H9 (cell line): ENCODE data around the gene CD52. TPM values are rescaled to one million over a fixed set of nuclear protein-coding genes. Genes with fewer than 3 reads are reported as not detected.

ENCODE experiments used
- DNase-seq: peaks from one replicate; pipeline ENCODE4 v3.0.0-alpha.2; 2017
- H2AFZ ChIP-seq: one replicate; pipeline ENCODE4 v1.6.1; 2013; ENCODE audit warnings: mild to moderate bottlenecking, low read length, control low read depth, moderate library complexity
- H2AK5ac ChIP-seq: 2 replicates; pipeline ENCODE4 v1.6.1; 2013; ENCODE audit warnings: low read length, control low read depth, mixed read lengths; ENCODE audit not compliant: insufficient read length
- H2BK120ac ChIP-seq: one replicate; pipeline ENCODE4 v1.6.1; 2013; ENCODE audit warnings: low read depth, mild to moderate bottlenecking, low read length, control low read depth, inconsistent platforms; ENCODE audit not compliant: poor library complexity, severe bottlenecking
- H2BK12ac ChIP-seq: 2 replicates; pipeline ENCODE4 v1.6.1; 2013; ENCODE audit warnings: low read length, control low read depth, mixed read lengths, low read depth; ENCODE audit not compliant: insufficient read length
- H2BK15ac ChIP-seq: 2 replicates; pipeline ENCODE4 v1.6.1; 2013; ENCODE audit warnings: low read depth, low read length, control low read depth
- H2BK20ac ChIP-seq: one replicate; pipeline ENCODE4 v1.6.1; 2013; ENCODE audit warnings: low read depth, mild to moderate bottlenecking, low read length, control low read depth, inconsistent platforms; ENCODE audit not compliant: poor library complexity, severe bottlenecking
- H2BK5ac ChIP-seq: 2 replicates; pipeline ENCODE4 v1.6.1; 2013; ENCODE audit warnings: low read length, control low read depth, mixed read lengths; ENCODE audit not compliant: insufficient read length
- H3K14ac ChIP-seq: 2 replicates; pipeline ENCODE4 v1.6.1; 2013; ENCODE audit warnings: low read length, control low read depth; ENCODE audit not compliant: insufficient read depth
- H3K18ac ChIP-seq: 2 replicates; pipeline ENCODE4 v1.6.1; 2013; ENCODE audit warnings: low read depth, mild to moderate bottlenecking, mixed read lengths, low read length, control low read depth; ENCODE audit not compliant: insufficient read length
- H3K23ac ChIP-seq: 2 replicates; pipeline ENCODE4 v1.6.1; 2013; ENCODE audit warnings: low read length, control low read depth, mixed read lengths, low read depth; ENCODE audit not compliant: insufficient read length
- H3K23me2 ChIP-seq: 2 replicates; pipeline ENCODE4 v1.6.1; 2013; ENCODE audit warnings: low read depth, mild to moderate bottlenecking, mixed read lengths, low read length, control low read depth; ENCODE audit not compliant: insufficient read length, poor library complexity, severe bottlenecking
- H3K27ac ChIP-seq: 2 replicates; pipeline ENCODE4 v1.5.1; 2013; ENCODE audit warnings: low read length, control low read depth, mixed read lengths, low read depth; ENCODE audit not compliant: insufficient read length
- H3K27me3 ChIP-seq: 2 replicates; pipeline ENCODE4 v1.6.1; 2013; ENCODE audit warnings: low read length, control low read depth, inconsistent platforms; ENCODE audit not compliant: insufficient read depth
- H3K4ac ChIP-seq: 2 replicates; pipeline ENCODE4 v1.6.1; 2013; ENCODE audit warnings: low read depth, mild to moderate bottlenecking, control low read depth, inconsistent platforms, low read length, moderate library complexity
- H3K4me1 ChIP-seq: 2 replicates; pipeline ENCODE4 v1.6.1; 2013; ENCODE audit warnings: low read length, control low read depth, inconsistent platforms; ENCODE audit not compliant: insufficient read depth
- H3K4me2 ChIP-seq: 2 replicates; pipeline ENCODE4 v1.6.1; 2013; ENCODE audit warnings: low read length, control low read depth, mixed read lengths; ENCODE audit not compliant: insufficient read length, insufficient read depth
- H3K56ac ChIP-seq: 2 replicates; pipeline ENCODE4 v1.6.1; 2013; ENCODE audit warnings: low read depth, mild to moderate bottlenecking, mixed read lengths, low read length, control low read depth; ENCODE audit not compliant: insufficient read length
- H3K79me1 ChIP-seq: 2 replicates; pipeline ENCODE4 v1.6.1; 2013; ENCODE audit warnings: low read depth, mild to moderate bottlenecking, moderate library complexity, low read length, control low read depth, inconsistent platforms; ENCODE audit not compliant: insufficient read depth, poor library complexity, severe bottlenecking
- H3K79me2 ChIP-seq: 2 replicates; pipeline ENCODE4 v1.6.1; 2013; ENCODE audit warnings: low read length, control low read depth, inconsistent platforms; ENCODE audit not compliant: insufficient read depth
- H3K9ac ChIP-seq: 2 replicates; pipeline ENCODE4 v1.6.1; 2013; ENCODE audit warnings: low read length, control low read depth, mixed read lengths; ENCODE audit not compliant: insufficient read length; ENCODE audit errors: extremely low read depth
- H3K9me3 ChIP-seq: one replicate; pipeline ENCODE4 v1.6.1; 2013; ENCODE audit warnings: low read depth, low read length, inconsistent platforms; ENCODE audit not compliant: control insufficient read depth
- H3T11ph ChIP-seq: one replicate; pipeline ENCODE4 v1.6.1; 2013; ENCODE audit warnings: mild to moderate bottlenecking, low read length, control low read depth, inconsistent platforms
- H4K20me1 ChIP-seq: one replicate; pipeline ENCODE4 v1.6.1; 2013; ENCODE audit not compliant: control insufficient read depth, insufficient read length, insufficient read depth
- H4K5ac ChIP-seq: 2 replicates; pipeline ENCODE4 v1.6.1; 2013; ENCODE audit warnings: low read depth, mild to moderate bottlenecking, mixed read lengths, low read length, control low read depth; ENCODE audit not compliant: insufficient read length
- H4K8ac ChIP-seq: replicated peaks from 2 replicates; pipeline ENCODE4 v1.6.1; 2013; ENCODE audit warnings: low read length, control low read depth, mixed read lengths, low read depth; ENCODE audit not compliant: insufficient read length
- H4K91ac ChIP-seq: 2 replicates; pipeline ENCODE4 v1.6.1; 2013; ENCODE audit warnings: low read depth, mild to moderate bottlenecking, moderate library complexity, mixed read lengths, low read length, control low read depth; ENCODE audit not compliant: insufficient read length
- H3K27ac Mint-ChIP-seq, 3 experiments: 2 replicates in 2 of 3; 3 replicates in 1 of 3; pipeline ENCODE4 v1.8.0; 2020 to 2021; ENCODE audit warnings: mixed read lengths in 3 of 3, mild to moderate bottlenecking in 1 of 3, moderate library complexity in 1 of 3
- H3K27me3 Mint-ChIP-seq: 2 replicates; pipeline ENCODE4 v1.8.0; 2021; ENCODE audit warnings: low read depth, mild to moderate bottlenecking, moderate library complexity, mixed read lengths
- H3K36me3 Mint-ChIP-seq, 3 experiments: 2 replicates in 2 of 3; 3 replicates in 1 of 3; pipeline ENCODE4 v1.8.0; 2020 to 2021; ENCODE audit warnings: low read depth in 3 of 3, mixed read lengths in 3 of 3; ENCODE audit not compliant: insufficient read depth in 1 of 3
- H3K4me1 Mint-ChIP-seq, 2 experiments: 2 replicates each; pipeline ENCODE4 v1.8.0; 2020; ENCODE audit warnings: mixed read lengths in 2 of 2
- H3K4me3 Mint-ChIP-seq, 2 experiments: 2 replicates in 1 of 2; 3 replicates in 1 of 2; pipeline ENCODE4 v1.8.0; 2020 to 2021; ENCODE audit warnings: mild to moderate bottlenecking in 2 of 2, mixed read lengths in 2 of 2, moderate library complexity in 1 of 2
- H3K9me3 Mint-ChIP-seq, 2 experiments: 2 replicates in 1 of 2; 3 replicates in 1 of 2; pipeline ENCODE4 v1.8.0; 2020; ENCODE audit warnings: mild to moderate bottlenecking in 2 of 2, mixed read lengths in 2 of 2, moderate library complexity in 1 of 2
- CTCF ChIP-seq: fragments of 200-600 bp; sonication (generic); conservative IDR thresholded peaks from 3 replicates; pipeline ENCODE4 v1.8.0; 2021; ENCODE audit warnings: antibody characterized with exemption, mild to moderate bottlenecking
- WGBS: extraction: QIAGEN DNeasy Blood & Tissue Kit; methylation state at CpG from one replicate; pipeline ENCODE4 v1.1.7; 2013; ENCODE audit warnings: missing lambda C conversion rate, low lambda C conversion rate, mixed read lengths; ENCODE audit not compliant: insufficient read length; ENCODE audit errors: extremely low coverage; 5-methylcytosine and 5-hydroxymethylcytosine counted together
- total RNA-seq: library from RNA; stranded (reverse); gene quantifications from 2 replicates; pipeline ENCODE4 v1.2.1, GENCODE V29; 2021

The CD52 gene
- total RNA-seq, 1 experiment from 2014 or later = 4.1 TPM

- no peaks in the 10 kb centered on the region for H3K36me3 Mint-ChIP-seq
- WGBS = no CpG with 5 or more reads among the region's 5 CpGs
- no peaks in the 10 kb centered on the region for H3K9me3 Mint-ChIP-seq
These were observed 3.3 kb upstream of the CD52 start for GRCh38 chr1:26314501-26314900.

More at GRCh38 chr1:26314501-26314900, 3.3 kb upstream of the CD52 start:
- Mint-ChIP-seq H3K4me3 (no peak overlapping the region), H3K4me1 (peaks cover 30 to 40% of the 10 kb centered on the region in 2 experiments), H3K27me3 (peaks cover 3% of the 10 kb centered on the region), H3K27ac (no peak overlapping the region)
- Histone ChIP-seq H4K91ac (no peak overlapping the region), H3K27ac (no peak overlapping the region), H3K4me2 (no peak overlapping the region), H3K23me2 (no peaks in the 10 kb centered on the region), H3K4me1 (no peaks in the 10 kb centered on the region), H2BK20ac (no peak overlapping the region), H4K5ac (no peak overlapping the region), H3K4ac (no peak overlapping the region), H3T11ph (no peak overlapping the region), H2AFZ (no peak overlapping the region), H3K23ac (no peak overlapping the region), H3K79me1 (no peaks in the 10 kb centered on the region), H3K18ac (no peak overlapping the region), H3K79me2 (no peaks in the 10 kb centered on the region), H4K20me1 (no peaks in the 10 kb centered on the region), H3K9ac (no peak overlapping the region), H3K27me3 (no peaks in the 10 kb centered on the region), H3K9me3 (no peaks in the 10 kb centered on the region), H2BK5ac (no peak overlapping the region), H3K56ac (no peak overlapping the region), H3K14ac (no peak overlapping the region), H2BK120ac (no peak overlapping the region), H2BK12ac (no peak overlapping the region), H2AK5ac (no peak overlapping the region), H4K8ac (no peak overlapping the region), H2BK15ac (no peak overlapping the region)
- no peak for DNase-seq
- no peak for TF ChIP-seq CTCF
